PC-3 (cell line): ENCODE results near the gene MLLT3.

Experiments used
- EZH2 ChIP-seq: fragments of 300-600 bp; sonication (generic); IDR thresholded peaks from one replicate; pipeline ENCODE4 v1.6.1; 2017; ENCODE audit warnings: antibody characterized with exemption, mild to moderate bottlenecking, low read length; ENCODE audit not compliant: unreplicated experiment
- EZH2phosphoT487 ChIP-seq: fragments of 300-600 bp; sonication (generic); IDR thresholded peaks from 2 replicates; pipeline ENCODE4 v1.6.1; 2018; ENCODE audit warnings: mild to moderate bottlenecking, antibody characterized with exemption, low read length, borderline replicate concordance
- TF ChIP-seq, protein P1 (sequence below): fragments of 300-600 bp; sonication (generic); conservative IDR thresholded peaks from 2 replicates; pipeline ENCODE4 v1.5.1; 2017; ENCODE audit warnings: antibody characterized with exemption, low read depth, mild to moderate bottlenecking, low read length

DNA sequence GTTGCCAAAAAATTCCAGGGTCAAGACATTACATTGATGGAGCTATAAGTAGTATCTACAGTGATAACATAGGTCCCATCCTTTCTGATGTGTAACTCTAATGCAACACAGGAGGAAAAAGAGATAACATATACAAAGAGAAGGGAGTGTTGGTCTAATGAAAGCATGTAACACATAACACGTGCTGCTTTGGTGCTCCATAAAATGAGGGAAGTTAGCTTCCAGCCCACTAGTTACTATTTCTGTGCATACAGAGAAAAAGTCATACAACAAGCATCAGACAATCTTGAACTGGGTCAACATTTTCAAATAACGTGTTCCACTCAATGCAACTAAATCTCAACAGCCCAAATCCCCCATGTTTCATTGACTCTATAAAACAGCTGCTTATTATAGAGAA is 11.7 kb downstream of the MLLT3 start:
- TF ChIP-seq, protein P1, sequence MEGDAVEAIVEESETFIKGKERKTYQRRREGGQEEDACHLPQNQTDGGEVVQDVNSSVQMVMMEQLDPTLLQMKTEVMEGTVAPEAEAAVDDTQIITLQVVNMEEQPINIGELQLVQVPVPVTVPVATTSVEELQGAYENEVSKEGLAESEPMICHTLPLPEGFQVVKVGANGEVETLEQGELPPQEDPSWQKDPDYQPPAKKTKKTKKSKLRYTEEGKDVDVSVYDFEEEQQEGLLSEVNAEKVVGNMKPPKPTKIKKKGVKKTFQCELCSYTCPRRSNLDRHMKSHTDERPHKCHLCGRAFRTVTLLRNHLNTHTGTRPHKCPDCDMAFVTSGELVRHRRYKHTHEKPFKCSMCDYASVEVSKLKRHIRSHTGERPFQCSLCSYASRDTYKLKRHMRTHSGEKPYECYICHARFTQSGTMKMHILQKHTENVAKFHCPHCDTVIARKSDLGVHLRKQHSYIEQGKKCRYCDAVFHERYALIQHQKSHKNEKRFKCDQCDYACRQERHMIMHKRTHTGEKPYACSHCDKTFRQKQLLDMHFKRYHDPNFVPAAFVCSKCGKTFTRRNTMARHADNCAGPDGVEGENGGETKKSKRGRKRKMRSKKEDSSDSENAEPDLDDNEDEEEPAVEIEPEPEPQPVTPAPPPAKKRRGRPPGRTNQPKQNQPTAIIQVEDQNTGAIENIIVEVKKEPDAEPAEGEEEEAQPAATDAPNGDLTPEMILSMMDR = no peak
- TF ChIP-seq EZH2 = no peak
- no peak for TF ChIP-seq EZH2phosphoT487
